ENCODE measurements around the gene ZNF787.

The ZNF787 gene

DNA sequence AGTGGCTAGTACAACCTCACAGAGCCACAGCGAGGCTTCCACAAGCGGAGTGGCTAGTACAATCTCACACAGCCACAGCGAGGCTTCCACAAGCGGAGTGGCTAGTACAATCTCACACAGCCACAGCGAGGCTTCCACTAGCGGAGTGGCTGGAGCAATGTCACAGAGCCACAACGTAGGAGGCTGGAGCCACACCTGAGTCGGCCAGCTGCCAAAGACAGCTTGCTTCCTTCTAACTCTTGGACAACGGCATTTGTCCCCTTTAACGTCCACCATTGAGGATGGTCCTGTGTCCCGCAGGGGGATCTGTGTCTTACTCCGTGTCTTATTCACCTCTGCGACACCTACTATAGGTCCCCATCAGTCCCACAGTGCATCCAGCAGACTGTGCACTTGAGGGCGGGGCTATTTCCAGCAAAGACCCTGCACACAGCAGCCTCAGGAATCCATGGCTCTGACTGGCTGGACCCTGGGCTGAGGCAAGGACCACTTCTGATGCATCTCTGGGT, 3.7 kb downstream of the ZNF787 start:
- Histone ChIP-seq H3K9ac (ENCODE audit: low read length) (no peak overlapping the region), H3K4me3 (ENCODE audit: low read length) (no peak overlapping the region), H2AFZ (ENCODE audit: low read depth, low read length) (no peak overlapping the region), H3K79me2 (ENCODE audit: low read length) (peaks cover 83% of the 10 kb centered on the region), H3K4me1 (ENCODE audit: low read length) (peaks cover 46% of the 10 kb centered on the region), H3K27me3 (ENCODE audit: low read depth, low read length) (no peaks in the 10 kb centered on the region), H3K4me2 (ENCODE audit: low read length) (no peak overlapping the region), H3K9me3 (ENCODE audit: insufficient read depth, low read length) (no peaks in the 10 kb centered on the region), H3K36me3 (replicated peaks; ENCODE audit: low read depth, low read length) (peaks cover 18% of the 10 kb centered on the region), H4K20me1 (ENCODE audit: insufficient read depth, low read length) (peaks cover 18% of the 10 kb centered on the region), H3K27ac (ENCODE audit: low read length) (no peak overlapping the region)
- TF ChIP-seq EZH2phosphoT487 (IDR thresholded peaks at IDR 0.05; ENCODE audit: low read depth): no peak
- TF ChIP-seq, protein P1, sequence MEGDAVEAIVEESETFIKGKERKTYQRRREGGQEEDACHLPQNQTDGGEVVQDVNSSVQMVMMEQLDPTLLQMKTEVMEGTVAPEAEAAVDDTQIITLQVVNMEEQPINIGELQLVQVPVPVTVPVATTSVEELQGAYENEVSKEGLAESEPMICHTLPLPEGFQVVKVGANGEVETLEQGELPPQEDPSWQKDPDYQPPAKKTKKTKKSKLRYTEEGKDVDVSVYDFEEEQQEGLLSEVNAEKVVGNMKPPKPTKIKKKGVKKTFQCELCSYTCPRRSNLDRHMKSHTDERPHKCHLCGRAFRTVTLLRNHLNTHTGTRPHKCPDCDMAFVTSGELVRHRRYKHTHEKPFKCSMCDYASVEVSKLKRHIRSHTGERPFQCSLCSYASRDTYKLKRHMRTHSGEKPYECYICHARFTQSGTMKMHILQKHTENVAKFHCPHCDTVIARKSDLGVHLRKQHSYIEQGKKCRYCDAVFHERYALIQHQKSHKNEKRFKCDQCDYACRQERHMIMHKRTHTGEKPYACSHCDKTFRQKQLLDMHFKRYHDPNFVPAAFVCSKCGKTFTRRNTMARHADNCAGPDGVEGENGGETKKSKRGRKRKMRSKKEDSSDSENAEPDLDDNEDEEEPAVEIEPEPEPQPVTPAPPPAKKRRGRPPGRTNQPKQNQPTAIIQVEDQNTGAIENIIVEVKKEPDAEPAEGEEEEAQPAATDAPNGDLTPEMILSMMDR (IDR thresholded peaks at IDR 0.05; ENCODE audit: low read depth, low read length): no peak

DNA sequence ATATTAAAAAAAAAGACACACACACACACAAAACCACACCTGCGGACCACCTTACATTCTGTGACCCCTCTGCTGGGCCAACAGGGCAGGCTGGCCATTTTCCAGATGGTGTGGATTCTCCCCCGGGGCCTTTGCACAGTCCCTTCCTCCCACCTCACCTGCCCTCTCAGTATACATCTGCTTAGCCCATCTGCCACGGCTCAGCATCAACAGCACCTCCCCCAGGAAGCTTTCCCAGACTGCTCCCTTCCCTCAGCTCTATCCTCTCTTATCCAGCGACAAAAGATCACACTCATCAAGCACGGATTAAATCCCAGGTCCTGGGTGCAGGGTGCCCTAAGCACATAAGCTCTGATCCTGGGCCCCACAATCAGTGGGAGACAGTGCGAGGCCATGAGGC, 4.5 kb downstream of the ZNF787 start:
- Histone ChIP-seq H3K9me3 (ENCODE audit: insufficient read depth, low read length) (no peaks in the 10 kb centered on the region), H3K4me2 (ENCODE audit: low read length) (no peak overlapping the region), H3K9ac (ENCODE audit: low read length) (no peak overlapping the region), H3K4me3 (ENCODE audit: low read length) (no peak overlapping the region), H3K36me3 (replicated peaks; ENCODE audit: low read depth, low read length) (peaks cover 18% of the 10 kb centered on the region), H3K79me2 (ENCODE audit: low read length) (peaks cover 91% of the 10 kb centered on the region), H3K4me1 (ENCODE audit: low read length) (peaks cover 48% of the 10 kb centered on the region), H3K27ac (ENCODE audit: low read length) (no peak overlapping the region), H3K27me3 (ENCODE audit: low read depth, low read length) (no peaks in the 10 kb centered on the region), H4K20me1 (ENCODE audit: insufficient read depth, low read length) (peaks cover 18% of the 10 kb centered on the region), H2AFZ (ENCODE audit: low read depth, low read length) (no peak overlapping the region)
- TF ChIP-seq, protein P1 (IDR thresholded peaks at IDR 0.05; ENCODE audit: low read depth, low read length): no peak
- no peak for TF ChIP-seq EZH2phosphoT487 (IDR thresholded peaks at IDR 0.05; ENCODE audit: low read depth)

DNA sequence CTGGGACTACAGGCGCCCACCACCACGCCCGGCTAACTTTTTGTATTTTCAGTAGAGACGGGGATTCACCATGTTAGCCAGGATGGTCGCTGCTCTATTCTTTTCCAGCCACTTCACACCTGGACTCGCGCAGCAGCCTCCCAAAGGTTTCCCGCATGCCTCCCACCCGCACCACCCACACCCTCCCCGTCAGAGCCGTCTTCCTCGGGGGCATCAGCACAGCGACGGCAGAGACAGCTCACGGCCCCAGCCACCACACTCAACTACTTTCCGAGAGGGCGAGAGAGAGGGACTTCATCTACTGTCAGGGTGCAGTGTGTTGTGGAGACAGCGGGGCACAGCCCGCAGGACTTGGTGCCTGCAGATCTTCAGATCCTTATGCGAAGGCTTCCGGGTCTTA, 5.6 kb downstream of the ZNF787 start:
- H3K4me3 ChIP-seq (ENCODE audit: low read length): no peak overlapping the region
- H2AFZ ChIP-seq (ENCODE audit: low read depth, low read length): no peak overlapping the region
- H3K4me1 ChIP-seq (ENCODE audit: low read length): peaks cover 57% of the 10 kb centered on the region
- no peak overlapping the region for H3K4me2 ChIP-seq (ENCODE audit: low read length)
- peaks cover 18% of the 10 kb centered on the region for H4K20me1 ChIP-seq (ENCODE audit: insufficient read depth, low read length)
- no peak overlapping the region for H3K27ac ChIP-seq (ENCODE audit: low read length)
- H3K36me3 ChIP-seq (replicated peaks; ENCODE audit: low read depth, low read length): peaks cover 18% of the 10 kb centered on the region
- TF ChIP-seq, protein P1 (IDR thresholded peaks at IDR 0.05; ENCODE audit: low read depth, low read length): no peak
- no peak for TF ChIP-seq EZH2phosphoT487 (IDR thresholded peaks at IDR 0.05; ENCODE audit: low read depth)
- no peaks in the 10 kb centered on the region for H3K27me3 ChIP-seq (ENCODE audit: low read depth, low read length)
- peaks cover 100% of the 10 kb centered on the region for H3K79me2 ChIP-seq (ENCODE audit: low read length)
- no peak overlapping the region for H3K9ac ChIP-seq (ENCODE audit: low read length)
- no peaks in the 10 kb centered on the region for H3K9me3 ChIP-seq (ENCODE audit: insufficient read depth, low read length)

DNA sequence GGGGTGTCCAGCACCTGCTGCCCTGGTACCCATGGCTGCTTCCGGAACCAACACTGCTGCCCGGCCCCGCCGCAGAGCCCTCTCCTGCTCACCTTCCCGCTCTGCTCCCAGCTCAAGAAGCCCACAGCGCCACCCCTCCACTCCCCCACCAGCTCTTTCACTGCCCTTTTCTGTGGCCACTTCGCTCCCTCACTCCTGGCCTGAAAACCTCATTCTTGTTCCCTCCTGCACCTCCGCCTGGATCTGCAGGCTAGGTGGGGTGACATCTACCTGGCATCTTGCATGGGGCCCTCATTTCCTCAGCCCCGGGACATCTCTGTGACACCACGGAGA, 6.4 kb downstream of the ZNF787 start:
- H3K4me1 ChIP-seq (ENCODE audit: low read length): peaks cover 61% of the 10 kb centered on the region
- H3K27ac ChIP-seq (ENCODE audit: low read length): peak overlapping the region; percentile 89
- no peak overlapping the region for H3K4me2 ChIP-seq (ENCODE audit: low read length)
- H3K4me3 ChIP-seq (ENCODE audit: low read length): no peak overlapping the region
- TF ChIP-seq EZH2phosphoT487 (IDR thresholded peaks at IDR 0.05; ENCODE audit: low read depth): no peak
- TF ChIP-seq, protein P1 (IDR thresholded peaks at IDR 0.05; ENCODE audit: low read depth, low read length): no peak
- peaks cover 18% of the 10 kb centered on the region for H3K36me3 ChIP-seq (replicated peaks; ENCODE audit: low read depth, low read length)
- no peak overlapping the region for H3K9ac ChIP-seq (ENCODE audit: low read length)
- H3K79me2 ChIP-seq (ENCODE audit: low read length): peaks cover 100% of the 10 kb centered on the region
- H3K9me3 ChIP-seq (ENCODE audit: insufficient read depth, low read length): no peaks in the 10 kb centered on the region
- peaks cover 18% of the 10 kb centered on the region for H4K20me1 ChIP-seq (ENCODE audit: insufficient read depth, low read length)
- no peak overlapping the region for H2AFZ ChIP-seq (ENCODE audit: low read depth, low read length)
- H3K27me3 ChIP-seq (ENCODE audit: low read depth, low read length): no peaks in the 10 kb centered on the region

Data from OCI-LY3 (cell line).